Peyer's patch (tissue), 4 donors: ENCODE results near the gene ARHGAP22. TPM values are rescaled to one million over a fixed set of nuclear protein-coding genes. Genes with fewer than 3 reads are reported as not detected.

Experiments used
- DNase-seq, 3 donors: peaks; one replicate each; pipeline ENCODE4 v3.0.0-alpha.2; 2017 to 2019
- H3K27ac ChIP-seq, 4 donors: fragments of 200-600 bp; sonication (generic); one replicate each; pipeline ENCODE4 v1.5.1; 2016 to 2019
- H3K27me3 ChIP-seq, 2 donors: fragments of 200-600 bp; sonication (generic); one replicate each; pipeline ENCODE4 v1.5.1; 2019
- H3K36me3 ChIP-seq, 3 donors: fragments of 200-600 bp; sonication (generic); one replicate each; pipeline ENCODE4 v1.5.1; 2016 to 2019
- H3K4me1 ChIP-seq, 4 donors: fragments of 200-600 bp; sonication (generic); one replicate each; pipeline ENCODE4 v1.5.1; 2016 to 2019
- H3K4me3 ChIP-seq, 4 donors: fragments of 200-600 bp; sonication (generic); 1 replicate in 3 of 4; 2 replicates in 1 of 4; pipeline ENCODE4 v1.5.1; 2016 to 2019; ENCODE audit warnings: mild to moderate bottlenecking in 1 of 4
- H3K9me3 ChIP-seq, 4 donors: fragments of 200-600 bp; sonication (generic); one replicate each; pipeline ENCODE4 v1.5.1; 2016 to 2019; ENCODE audit warnings: mild to moderate bottlenecking in 1 of 4
- POLR2A ChIP-seq, 2 donors: fragments of 450-650 bp; IDR thresholded peaks; one replicate each; pipeline ENCODE4 v1.5.1; 2017; ENCODE audit warnings: antibody characterized with exemption in 2 of 2, mild to moderate bottlenecking in 2 of 2, moderate library complexity in 2 of 2
- total RNA-seq, 4 donors: library from RNA; depleted of rRNA; stranded (reverse); fragments of >200 nt; gene quantifications; one replicate each; pipeline ENCODE4 v1.1.0, GENCODE V29; 2016
- TF ChIP-seq, protein P1 (sequence below), 6 experiments: fragments of 450-650 bp in 4 of 6; fragments of 200-600 bp in 2 of 6; sonication (generic) in 1 of 6; IDR thresholded peaks; one replicate each; pipeline ENCODE4 v1.5.1; 2017 to 2019; ENCODE audit warnings: antibody characterized with exemption in 6 of 6, mild to moderate bottlenecking in 3 of 6, moderate library complexity in 1 of 6

The ARHGAP22 gene
- total RNA-seq, 4 donors from 2014 or later = 1.9 to 10.7 (median 8.3) TPM; not detected in 1

DNA sequence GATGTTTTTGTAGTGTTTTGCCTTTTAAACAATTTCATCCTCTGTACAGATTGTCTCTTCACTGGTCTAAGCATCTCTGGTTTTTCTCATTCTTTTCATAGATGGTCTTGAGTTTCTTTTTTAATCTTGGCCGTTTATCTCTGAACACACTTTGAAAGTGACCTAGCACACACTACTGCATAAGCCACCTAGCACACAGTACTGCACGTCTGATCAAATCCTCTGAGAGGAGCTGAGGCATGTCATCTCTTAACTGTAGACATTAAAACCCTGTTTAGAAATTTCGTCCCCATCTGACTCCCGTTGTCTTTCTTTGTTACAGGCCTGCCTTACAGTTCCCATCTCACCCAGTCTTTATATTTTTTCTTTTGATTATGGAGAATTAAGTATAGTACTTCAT lies 198.2 kb downstream of the ARHGAP22 start:
- H3K9me3 ChIP-seq = peaks cover 0 to under 1% (median 0%) of the 10 kb centered on the region in 4 donors
- TF ChIP-seq, protein P1, sequence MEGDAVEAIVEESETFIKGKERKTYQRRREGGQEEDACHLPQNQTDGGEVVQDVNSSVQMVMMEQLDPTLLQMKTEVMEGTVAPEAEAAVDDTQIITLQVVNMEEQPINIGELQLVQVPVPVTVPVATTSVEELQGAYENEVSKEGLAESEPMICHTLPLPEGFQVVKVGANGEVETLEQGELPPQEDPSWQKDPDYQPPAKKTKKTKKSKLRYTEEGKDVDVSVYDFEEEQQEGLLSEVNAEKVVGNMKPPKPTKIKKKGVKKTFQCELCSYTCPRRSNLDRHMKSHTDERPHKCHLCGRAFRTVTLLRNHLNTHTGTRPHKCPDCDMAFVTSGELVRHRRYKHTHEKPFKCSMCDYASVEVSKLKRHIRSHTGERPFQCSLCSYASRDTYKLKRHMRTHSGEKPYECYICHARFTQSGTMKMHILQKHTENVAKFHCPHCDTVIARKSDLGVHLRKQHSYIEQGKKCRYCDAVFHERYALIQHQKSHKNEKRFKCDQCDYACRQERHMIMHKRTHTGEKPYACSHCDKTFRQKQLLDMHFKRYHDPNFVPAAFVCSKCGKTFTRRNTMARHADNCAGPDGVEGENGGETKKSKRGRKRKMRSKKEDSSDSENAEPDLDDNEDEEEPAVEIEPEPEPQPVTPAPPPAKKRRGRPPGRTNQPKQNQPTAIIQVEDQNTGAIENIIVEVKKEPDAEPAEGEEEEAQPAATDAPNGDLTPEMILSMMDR (IDR thresholded peaks at IDR 0.05) = no peak
- no peak for TF ChIP-seq POLR2A (IDR thresholded peaks at IDR 0.05)
- DNase-seq = no peak
- no peak overlapping the region for H3K27ac ChIP-seq
- H3K36me3 ChIP-seq = peaks cover 0 to 31% (median 0%) of the 10 kb centered on the region in 3 donors
- H3K4me1 ChIP-seq = no peaks in the 10 kb centered on the region
- no peaks in the 10 kb centered on the region for H3K27me3 ChIP-seq
- H3K4me3 ChIP-seq = no peak overlapping the region

DNA sequence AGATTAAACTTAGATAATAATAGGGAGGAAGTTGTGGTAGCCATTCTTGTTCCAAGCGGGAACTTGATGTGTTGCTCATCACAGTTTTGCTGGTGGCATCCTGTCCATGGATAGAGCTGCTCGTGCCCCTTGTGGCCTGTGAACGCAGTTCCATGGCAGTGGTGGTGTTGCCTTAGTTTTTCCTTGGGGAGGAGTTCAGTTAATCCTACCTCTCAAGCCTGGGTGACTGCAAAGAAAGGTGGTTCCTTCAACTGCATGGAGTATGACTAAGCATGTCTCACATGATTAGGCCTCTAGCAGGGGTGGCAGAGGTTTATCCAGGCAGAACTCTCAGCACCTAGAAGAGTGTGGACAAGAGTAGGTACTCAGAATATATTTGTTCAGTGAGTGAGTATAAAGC lies 198.7 kb downstream of the ARHGAP22 start:
- TF ChIP-seq, protein P1 (IDR thresholded peaks at IDR 0.05) = no peak
- TF ChIP-seq POLR2A (IDR thresholded peaks at IDR 0.05) = no peak

DNA sequence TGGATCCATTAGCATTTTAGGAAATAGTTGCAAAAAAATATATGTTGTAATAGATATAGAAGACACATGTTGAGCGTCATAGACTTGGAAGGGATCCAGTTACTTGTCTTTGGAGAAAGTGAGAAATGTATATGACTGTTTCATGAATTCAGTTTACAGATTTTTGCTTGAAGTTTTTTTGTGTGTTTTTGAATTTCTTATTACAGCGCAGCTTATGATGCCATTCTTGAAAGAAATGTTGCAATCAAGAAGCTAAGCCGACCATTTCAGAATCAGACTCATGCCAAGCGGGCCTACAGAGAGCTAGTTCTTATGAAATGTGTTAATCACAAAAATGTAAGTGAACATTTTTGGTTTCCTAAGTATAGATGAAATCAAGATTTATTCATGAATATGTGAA lies 200.2 kb downstream of the ARHGAP22 start:
- TF ChIP-seq, protein P1 (IDR thresholded peaks at IDR 0.05) = no peak
- no peak for TF ChIP-seq POLR2A (IDR thresholded peaks at IDR 0.05)
- no peaks in the 10 kb centered on the region for H3K27me3 ChIP-seq
- H3K9me3 ChIP-seq = no peaks in the 10 kb centered on the region
- no peak overlapping the region for H3K4me3 ChIP-seq
- peaks cover 0 to 21% (median 0%) of the 10 kb centered on the region in 3 donors for H3K36me3 ChIP-seq
- no peak for DNase-seq
- peaks cover 0 to 12% (median 0%) of the 10 kb centered on the region in 4 donors for H3K4me1 ChIP-seq
- H3K27ac ChIP-seq = no peak overlapping the region

More for the DNA sequence above, 198.7 kb downstream of the ARHGAP22 start:
- Histone ChIP-seq H3K9me3 (no peaks in the 10 kb centered on the region), H3K27ac (no peak overlapping the region), H3K27me3 (no peaks in the 10 kb centered on the region), H3K4me1 (no peaks in the 10 kb centered on the region), H3K4me3 (no peak overlapping the region), H3K36me3 (peaks cover 0 to 31% (median 0%) of the 10 kb centered on the region in 3 donors)
- no peak for DNase-seq

DNA sequence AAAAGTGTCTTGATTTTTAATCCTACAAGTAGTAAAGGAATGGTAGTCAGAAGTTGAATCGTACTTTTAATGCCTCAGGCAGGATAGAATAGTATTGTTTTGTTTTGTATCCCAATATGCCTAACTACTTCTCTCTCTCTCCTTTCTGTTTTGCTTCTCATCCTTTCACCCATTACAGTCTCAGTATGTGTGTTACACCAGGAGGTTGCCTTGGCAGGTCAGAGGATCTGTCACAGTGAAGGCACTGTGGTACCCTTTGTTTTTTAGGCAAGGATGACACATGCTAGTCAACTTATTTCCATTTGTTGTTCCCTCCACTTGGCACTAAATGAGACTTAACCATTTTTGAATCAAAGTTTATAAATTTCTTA lies 204.0 kb downstream of the ARHGAP22 start:
- H3K4me1 ChIP-seq = peaks cover 0 to 20% (median 0%) of the 10 kb centered on the region in 4 donors
- no peak overlapping the region for H3K27ac ChIP-seq
- H3K9me3 ChIP-seq = no peaks in the 10 kb centered on the region
- no peak for DNase-seq
- no peaks in the 10 kb centered on the region for H3K36me3 ChIP-seq
- no peaks in the 10 kb centered on the region for H3K27me3 ChIP-seq
- no peak for TF ChIP-seq POLR2A (IDR thresholded peaks at IDR 0.05)
- TF ChIP-seq, protein P1 (IDR thresholded peaks at IDR 0.05) = no peak
- no peak overlapping the region for H3K4me3 ChIP-seq

DNA sequence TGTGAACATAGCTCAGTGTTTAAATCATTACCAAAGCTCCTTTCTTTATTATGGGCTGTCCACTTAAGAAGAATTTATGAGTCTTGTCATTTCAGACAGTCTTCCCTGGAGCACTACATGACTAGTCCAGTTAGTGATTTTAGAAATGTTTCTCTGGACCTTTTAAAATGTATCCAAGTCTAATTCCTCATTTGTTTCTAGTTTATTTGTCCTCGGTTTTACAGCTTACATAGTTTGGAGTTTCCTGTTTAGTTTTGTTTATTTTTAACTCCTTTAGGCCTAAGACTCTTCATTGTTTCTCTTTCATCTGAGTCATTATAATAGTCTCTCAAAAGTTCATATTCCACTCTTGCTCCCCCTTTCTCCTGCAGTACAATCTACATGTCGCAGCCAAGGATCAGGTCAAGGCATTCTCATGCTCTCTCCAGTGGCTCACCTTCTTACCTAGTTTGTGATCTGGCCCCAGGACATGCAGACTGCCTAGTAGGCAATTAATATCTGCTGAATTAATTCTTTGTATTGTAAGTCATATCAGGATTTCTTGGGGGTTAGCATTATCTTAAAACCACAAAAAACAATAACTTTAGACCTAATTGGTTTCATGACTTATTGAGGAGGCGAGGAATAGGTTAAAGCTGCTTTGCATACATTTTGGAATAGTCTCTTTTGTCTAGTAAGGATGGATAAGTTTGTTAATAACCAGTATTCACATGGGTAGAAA lies 204.6 kb downstream of the ARHGAP22 start:
- Histone ChIP-seq H3K27me3 (no peaks in the 10 kb centered on the region), H3K36me3 (no peaks in the 10 kb centered on the region), H3K9me3 (no peaks in the 10 kb centered on the region), H3K4me1 (peaks cover 0 to 20% (median 0%) of the 10 kb centered on the region in 4 donors), H3K27ac (no peak overlapping the region), H3K4me3 (no peak overlapping the region)
- no peak for TF ChIP-seq POLR2A (IDR thresholded peaks at IDR 0.05)
- TF ChIP-seq, protein P1 (IDR thresholded peaks at IDR 0.05) = no peak
- DNase-seq = no peak
